Fibroblast of peridontal ligament (primary cell): ENCODE measurements around the gene AXIN2.

Experiments
- DNase-seq: peaks from one replicate; pipeline ENCODE4 v3.0.0-alpha.2; 2010; ENCODE audit errors: extremely low read depth

Gene AXIN2, protein sequence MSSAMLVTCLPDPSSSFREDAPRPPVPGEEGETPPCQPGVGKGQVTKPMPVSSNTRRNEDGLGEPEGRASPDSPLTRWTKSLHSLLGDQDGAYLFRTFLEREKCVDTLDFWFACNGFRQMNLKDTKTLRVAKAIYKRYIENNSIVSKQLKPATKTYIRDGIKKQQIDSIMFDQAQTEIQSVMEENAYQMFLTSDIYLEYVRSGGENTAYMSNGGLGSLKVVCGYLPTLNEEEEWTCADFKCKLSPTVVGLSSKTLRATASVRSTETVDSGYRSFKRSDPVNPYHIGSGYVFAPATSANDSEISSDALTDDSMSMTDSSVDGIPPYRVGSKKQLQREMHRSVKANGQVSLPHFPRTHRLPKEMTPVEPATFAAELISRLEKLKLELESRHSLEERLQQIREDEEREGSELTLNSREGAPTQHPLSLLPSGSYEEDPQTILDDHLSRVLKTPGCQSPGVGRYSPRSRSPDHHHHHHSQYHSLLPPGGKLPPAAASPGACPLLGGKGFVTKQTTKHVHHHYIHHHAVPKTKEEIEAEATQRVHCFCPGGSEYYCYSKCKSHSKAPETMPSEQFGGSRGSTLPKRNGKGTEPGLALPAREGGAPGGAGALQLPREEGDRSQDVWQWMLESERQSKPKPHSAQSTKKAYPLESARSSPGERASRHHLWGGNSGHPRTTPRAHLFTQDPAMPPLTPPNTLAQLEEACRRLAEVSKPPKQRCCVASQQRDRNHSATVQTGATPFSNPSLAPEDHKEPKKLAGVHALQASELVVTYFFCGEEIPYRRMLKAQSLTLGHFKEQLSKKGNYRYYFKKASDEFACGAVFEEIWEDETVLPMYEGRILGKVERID

DNA sequence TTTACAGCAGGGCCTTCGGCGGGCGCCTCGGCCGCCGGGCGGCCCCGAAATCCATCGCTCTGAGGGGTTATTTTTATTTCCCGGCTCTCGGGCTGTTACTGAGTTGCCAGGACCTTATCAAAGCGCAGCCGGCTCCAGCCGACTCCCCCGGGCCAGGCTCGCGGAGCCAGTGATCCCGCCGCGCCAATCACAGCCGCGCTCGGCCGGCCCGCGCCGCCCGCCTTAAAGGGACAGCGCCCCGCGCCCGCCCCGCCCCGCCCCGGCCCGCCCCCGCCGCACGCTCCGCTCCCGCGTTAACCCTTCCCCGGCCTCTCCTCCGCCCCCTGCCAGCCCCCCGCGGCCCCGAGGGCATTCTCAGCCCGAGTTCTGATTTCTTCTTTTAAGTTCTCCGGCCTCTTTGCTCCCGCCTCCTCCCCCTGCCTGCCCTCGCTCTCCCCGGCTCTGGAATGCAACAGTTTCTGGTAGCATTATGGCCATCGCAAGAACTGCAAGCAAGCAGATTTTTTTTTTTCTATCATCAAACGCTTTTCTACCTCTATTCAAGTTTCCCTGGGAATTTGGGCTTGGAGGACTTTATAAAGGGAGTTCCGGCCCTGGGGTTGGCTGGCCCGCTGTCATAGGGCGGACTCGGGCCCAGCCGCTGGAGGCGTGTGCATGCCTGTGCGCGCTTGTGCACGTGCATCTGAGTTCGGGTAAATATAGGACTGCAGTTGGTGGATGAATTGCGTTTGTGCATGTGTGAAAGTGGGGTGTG lies at the start of gene AXIN2:
Gene AXIN2, minus strand, starts transcription at position 197 of the 754 bp plus-strand sequence. CDS start 3,028 bp downstream, outside the sequence.
- peak; percentile 83 for DNase-seq

DNA sequence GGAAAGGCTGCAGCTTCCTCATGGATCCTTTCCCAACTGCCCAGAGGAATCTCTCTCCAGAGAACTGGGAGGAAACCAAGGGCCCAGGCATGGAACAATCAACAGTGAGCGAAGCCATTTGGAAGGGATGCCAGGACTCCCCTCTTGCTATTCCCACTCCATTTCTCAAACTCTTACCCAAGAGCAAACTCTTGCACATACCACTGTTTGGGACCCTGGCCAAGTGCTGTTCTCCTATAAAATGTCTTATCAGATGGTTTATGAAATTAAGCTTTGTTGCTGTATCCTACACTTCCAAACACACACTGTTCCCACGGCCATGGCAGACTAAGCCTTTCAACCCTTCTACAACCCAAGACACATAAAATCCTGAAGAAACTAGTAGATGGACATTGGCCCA lies 48.3 kb upstream of the AXIN2 start:
- no peak for DNase-seq

DNA sequence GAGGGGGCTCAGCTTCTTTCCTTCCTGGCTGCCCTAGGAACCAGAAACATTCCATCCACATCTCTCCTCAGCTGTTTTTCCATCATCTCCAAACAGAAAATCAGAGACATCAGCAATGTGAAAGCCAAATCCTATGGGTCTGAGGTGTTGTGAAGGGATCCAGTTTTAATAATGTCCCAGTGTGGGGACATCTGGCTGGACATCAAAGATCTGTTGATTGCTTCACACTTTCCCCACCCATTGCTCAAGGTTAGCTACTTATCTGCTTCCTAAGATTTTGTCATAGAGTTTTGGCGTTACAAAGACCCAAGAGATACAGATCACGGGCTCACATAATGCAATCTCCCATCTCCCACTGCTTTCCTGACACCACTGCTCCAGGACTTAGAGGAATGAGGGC lies 47.8 kb upstream of the AXIN2 start:
- no peak for DNase-seq

DNA sequence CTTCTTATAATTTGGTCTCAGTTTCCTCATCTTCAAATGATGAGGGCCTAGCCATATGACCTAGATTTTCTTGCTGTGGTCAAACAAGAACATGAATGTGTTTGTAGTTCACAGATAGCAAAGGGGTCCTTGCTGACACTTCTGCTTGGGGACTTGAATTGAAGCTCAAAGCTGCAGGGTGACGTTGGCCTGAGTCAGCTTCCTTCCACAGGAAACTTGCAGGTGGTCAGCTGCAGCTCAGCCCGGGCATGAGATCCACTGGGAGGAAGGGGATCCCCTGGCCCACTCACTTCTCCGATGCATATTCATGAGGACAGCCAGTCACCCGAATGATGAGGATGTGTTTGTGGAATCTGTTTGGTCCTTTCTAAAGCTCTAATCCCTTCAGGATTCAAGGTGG lies 42.6 kb upstream of the AXIN2 start:
- DNase-seq = no peak

DNA sequence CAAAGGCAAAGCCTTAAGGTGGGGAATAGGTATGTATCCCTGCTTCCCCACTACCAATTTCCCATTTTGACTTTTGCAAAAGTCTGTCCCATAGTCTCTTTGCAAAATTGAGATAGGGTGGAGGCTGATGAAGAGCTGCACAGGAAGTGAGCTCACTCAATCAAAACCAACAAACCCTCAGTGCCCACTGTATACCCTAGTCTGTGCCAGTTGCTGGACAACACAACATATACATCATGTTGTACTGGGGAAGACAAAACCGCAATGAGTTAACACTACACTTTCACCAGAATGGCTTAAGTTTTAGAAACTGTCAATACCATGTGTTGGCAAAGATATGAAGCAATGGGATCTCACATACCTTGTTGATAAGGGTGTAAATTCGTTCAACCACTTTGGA lies 40.4 kb upstream of the AXIN2 start:
- no peak for DNase-seq

DNA sequence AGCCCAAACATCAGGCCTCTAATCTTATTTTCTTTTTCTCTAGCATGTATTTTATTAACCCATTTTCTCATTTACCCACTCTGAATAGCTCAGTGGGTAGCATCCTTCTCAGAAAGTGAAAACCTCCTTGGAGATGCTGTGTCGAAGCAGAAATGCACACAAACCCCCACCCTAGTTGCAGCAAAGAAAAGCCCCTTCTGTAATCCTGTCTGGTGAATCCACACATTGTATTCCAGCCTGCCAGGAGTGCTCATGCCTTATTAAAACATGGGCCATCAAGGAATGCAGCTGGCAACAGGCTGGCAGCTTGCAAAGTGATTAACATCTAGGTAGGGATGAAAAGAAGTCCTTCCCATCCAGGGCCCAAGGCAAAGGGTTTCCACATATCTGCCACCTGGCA lies 39.7 kb upstream of the AXIN2 start:
- DNase-seq = no peak

DNA sequence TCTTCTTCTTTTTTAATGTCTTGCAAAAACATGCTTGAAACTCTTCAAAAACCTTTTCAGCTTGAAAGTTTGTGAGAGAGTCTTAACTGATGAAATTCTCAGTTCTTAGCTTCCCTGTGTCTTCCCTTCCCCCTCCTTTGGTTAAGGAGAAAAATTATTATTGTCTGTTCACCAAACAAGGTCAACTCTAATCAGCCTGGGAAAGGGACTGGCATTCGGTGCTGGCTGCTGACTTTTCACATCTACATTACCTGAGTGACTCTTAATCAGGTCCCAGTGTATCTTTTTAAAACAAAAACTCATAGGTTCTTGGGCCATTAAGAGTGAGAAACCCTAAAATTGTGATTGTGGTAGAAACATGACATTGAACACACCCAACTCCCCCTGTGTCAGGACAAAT lies 39.1 kb upstream of the AXIN2 start:
- no peak for DNase-seq

DNA sequence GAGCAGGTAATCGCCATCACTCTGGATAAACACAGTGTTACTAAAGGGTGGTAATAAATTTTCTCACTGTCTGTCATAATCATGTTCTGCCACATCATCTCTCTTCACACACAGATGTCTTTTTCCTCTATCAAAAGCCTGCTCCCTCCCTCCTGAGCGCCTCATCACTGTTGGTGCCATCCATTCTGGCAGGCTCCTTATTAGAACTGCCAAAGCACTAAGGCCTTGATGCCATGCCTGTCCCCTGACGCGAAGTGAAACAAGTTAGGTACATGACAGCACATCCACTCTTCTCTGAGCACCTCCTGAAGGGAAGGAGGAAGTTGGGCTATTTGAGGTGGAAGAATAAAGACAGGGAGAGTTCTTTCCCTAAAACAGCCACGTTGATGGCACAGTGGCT lies 38.2 kb upstream of the AXIN2 start:
- DNase-seq = no peak

DNA sequence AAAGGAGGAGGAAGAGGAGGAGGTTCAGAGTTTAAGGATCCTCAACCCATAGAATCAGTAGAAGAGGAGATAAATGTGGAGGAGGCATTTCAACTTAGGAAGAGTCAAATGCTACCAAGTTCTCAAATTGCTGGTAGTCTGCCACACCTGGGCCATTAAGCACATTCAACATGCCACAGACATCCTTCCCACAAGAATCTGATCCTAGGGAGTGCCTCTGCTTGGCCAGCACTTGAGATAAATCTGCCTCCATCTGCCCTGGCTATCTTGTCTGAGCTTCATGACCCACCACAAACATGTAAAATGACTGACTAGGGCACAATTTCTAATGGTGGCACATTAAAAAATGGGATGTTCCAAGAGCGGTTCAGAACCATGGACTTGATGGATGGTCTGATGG lies 37.3 kb upstream of the AXIN2 start:
- no peak for DNase-seq

DNA sequence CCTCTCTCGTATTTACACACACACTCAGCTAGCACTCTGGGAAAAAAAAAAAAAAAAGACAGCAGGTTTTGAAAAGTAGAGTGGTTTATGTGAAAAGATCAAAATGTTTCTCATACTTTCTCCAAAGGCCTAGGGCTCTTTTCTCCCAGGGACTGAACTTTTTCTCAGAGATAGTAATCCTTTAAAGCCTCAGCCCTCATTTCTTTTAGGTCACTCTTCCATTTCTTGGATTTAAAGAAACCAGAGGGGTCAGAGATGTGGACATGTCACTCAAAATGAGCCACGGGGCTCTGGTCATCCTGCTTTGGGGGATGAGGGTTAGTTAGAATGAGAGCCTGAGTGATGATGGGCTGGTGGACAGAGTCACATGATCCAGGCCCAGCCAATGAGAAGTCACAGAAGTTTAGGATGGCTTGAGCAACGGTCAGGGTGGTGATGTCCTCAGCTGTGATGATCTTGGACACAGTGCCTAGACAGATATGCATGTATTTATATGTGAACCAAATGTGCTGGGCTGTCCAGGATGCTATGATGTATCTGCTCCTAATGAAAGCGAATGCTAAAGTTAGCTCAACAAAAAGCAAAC lies 33.7 kb upstream of the AXIN2 start:
- DNase-seq = peak; percentile 5

DNA sequence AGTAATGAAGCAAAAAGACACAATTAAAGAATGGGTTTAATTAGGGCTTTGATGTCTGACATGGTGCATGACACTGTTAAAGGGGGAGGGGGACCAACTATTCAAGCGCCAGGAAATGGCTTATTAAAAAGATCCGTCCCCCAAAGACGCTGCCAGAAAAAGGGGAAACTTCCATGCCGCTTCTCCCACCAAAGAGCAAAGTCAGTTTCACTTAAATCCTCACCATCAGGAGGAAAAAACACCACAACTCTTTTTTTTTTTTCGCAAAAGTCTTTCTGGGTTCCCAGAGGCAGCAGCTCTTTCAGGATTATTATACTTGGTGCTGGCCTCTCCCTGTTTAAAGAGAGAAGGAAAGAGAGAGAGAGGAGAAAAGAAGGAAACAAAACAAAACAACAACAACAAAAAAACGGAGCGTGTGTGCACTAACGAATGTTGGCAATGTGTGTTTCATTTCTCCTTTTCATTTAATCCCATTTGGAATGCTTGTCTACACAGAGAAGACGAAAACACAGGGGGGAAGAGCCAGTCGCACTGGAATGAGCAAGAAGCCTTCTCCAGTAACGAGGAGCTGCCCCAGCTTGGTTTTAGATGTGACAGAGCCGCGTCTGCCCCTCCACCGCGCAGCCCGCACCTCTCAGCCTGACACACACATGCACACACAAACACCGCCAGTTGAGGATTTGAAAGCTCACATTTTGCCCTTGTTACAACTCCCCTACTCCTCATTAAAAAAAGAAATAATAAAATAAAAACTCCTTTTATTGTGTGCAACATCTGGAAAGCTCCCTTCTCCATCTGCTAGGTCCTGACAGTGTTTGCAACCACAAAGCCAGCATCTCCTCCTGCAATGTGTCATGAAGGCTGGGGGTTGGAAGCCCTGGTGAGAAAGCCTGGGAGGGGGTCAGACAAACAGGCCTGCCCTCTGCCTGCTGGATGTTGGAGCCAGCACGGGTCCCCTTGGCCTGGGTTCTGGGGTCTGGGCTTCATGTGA lies 32.7 kb upstream of the AXIN2 start:
- peak; percentile 41 for DNase-seq

DNA sequence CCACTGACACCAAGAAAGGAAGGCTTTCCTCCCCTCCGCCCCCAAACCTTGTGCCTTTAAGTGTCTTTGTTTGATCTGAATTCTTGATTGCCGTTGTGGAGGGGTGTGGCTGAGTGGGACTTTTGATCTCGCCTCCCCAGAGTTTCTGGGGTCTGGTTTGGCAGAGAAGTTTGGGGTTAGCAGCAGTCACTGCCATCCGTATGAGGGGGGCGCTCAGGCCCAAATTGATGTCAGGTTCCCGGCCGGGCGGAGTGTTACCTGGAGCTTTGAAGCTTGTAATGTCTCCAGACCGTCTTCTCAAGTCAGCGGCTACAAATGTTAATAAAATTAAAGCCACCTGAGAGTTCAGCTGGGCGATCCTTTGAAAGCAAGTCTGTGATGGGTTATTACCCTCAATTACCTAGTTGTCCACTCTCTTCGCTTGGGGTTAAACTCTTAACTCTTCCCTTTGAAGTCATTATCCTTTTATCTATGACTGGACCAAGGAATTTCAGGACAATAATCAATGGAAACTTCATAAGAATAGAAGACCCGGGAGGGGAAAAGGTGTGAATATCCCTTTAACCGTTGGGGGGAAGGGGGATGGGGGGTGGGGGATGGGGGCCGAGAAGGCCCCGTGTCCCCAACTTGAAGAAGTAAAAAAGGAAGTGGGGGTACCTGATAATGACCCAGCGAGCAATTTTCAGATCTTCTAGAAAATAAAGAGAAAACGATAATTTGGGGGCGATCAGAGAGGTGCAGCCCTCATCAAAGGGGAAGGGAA lies 31.8 kb upstream of the AXIN2 start:
- DNase-seq = no peak

DNA sequence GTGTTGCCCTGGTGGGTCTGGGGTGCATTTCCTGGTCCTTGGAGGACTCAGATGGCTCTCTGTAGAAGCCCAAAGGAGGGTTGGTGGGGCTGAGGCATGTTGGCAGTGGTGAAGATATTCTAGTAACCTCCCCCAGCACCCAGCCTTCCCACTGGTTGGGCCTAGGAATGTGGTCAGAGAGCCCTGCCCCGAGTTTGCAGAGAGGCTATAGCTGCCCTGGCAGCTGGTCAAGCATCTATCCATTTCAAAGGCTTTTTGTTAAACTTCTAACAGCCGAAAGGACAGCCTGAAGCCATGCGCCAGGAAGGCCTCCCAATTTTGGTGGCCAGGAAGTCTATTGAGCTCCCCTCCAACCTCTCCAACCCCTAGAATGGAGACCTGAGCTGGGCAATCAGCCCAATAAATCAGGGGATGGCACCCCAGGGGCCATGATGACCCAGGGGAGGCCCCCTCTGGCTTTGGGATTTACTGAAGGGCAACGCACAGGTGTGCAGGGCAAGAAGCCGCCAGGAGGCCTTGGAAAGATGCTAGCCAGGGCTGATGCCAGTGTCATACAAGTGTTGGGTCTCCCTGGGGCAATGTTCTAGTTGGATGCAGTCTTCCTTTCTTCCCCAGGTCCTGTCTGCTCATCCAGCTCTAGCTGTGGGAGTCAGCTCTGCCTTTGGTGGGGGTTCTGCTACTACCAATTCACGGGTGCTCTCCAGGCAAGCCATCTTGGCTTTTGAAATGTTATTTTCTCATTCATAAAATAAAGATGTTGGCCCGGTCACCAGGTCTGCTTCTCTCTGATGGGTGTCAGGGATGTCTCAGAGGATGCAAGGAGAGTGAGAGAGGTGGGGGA lies 30.9 kb upstream of the AXIN2 start:
- DNase-seq = no peak

DNA sequence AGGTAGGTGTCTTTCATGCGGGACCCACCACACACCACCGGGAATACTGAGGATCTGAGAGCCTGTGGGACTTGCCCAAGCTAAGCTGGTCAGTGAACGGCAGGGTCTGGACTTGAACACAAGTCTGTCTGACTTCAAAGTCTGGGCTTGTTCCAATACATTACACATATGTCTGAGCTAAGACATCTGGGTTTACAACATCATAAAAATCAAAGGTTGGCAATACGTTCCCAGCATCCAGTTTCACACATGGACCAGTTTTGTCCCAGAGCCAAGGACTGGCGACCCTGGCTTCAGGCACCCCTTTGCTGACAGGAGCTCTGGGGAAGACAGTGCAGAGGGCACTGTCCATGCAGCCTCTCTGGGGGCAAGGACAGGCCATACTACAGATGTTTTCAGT lies 27.9 kb upstream of the AXIN2 start:
- peak; percentile 25 for DNase-seq

DNA sequence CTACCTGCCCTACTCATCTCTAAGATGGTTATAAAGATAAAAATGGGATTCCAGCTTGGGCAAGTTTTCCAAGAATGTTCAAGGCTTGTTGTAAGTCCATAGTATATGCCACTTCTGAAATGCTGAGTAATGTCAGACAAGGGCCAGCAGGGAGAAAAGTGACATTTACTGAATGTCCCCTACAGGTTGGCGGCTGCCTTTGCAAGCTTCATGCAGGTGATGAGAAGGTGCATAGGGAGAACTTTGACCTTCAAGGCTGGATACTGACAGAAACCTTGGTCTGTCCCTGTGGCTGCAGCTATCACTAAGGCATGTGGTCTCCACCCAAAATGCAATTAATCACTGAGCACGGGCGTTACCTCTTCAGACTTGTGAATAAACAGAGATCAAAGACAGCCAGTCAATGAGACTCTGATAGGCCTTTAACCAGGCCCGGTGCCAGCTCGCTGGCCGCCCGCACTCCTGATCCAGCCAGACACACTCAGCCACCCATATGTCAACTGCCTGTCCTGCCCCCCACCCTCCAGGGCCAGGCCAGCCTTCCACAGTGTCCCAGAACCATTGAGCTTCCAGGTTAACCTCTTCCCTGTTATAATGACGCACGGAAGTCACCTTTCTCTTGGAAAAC lies 26.8 kb upstream of the AXIN2 start:
- DNase-seq = no peak

DNA sequence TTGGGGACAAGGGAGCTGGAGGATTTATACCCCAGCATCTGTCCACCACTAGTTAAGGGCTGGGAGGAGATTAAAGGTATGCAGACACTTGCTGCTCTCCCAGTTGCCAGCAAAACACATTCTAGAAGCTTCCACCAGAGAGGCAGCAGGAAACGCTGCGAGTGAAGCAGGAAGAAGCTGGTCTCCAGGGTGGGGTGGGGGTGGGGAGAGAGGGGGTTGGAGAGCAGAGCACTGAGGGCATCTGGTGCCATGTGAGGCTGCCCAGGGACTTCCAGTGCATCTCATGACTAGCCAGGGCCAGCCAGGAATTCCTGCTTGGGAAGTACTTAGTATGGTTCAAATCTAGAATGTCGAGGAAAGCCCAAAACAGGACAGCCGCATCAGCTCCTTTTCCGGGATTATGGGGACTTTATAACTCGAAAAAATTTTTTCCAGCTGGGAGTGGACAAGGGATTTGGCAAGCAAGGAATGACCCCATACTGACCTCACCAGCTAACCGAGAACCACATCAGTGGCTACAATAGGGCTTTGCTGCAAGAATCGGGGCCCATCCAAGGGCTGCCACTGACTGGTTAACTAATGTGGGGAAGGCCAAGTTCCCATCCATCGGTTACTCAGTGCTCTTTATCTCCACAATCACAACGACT lies 26.2 kb upstream of the AXIN2 start:
- DNase-seq = no peak

DNA sequence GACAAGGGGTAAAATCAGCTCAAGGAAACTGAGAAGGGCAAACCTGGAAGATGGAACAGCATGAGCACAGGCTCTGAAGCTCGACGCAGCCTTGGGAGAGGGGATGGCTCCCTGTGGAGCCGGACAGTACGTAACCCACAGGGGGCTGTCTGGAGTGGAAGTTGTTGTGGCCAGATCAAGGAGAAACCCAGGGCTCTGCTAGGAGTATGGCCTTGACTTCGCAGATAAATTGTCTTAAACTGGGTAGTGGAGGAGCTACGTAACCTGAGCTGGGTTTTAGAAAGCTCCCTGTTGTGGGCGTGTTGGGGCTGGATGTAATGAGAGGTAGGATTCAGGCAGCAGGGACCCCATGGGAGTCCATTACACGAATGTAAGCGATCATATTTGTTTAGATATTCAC lies 25.5 kb upstream of the AXIN2 start:
- no peak for DNase-seq
